Neural crest cell (in vitro differentiated cells): Measurements from ENCODE around the gene INPP4B. TPM values are rescaled to one million over a fixed set of nuclear protein-coding genes. Genes with fewer than 3 reads are reported as not detected.

Experiments
- DNase-seq: peaks from one replicate; pipeline ENCODE4 v3.0.0; 2021; ENCODE audit warnings: low read depth, mixed read lengths, low spot score
- H3K27ac Mint-ChIP-seq: one replicate; pipeline ENCODE4 v1.8.0; 2021; ENCODE audit warnings: mild to moderate bottlenecking, mixed read lengths; ENCODE audit not compliant: unreplicated experiment
- H3K27me3 Mint-ChIP-seq: 2 replicates; pipeline ENCODE4 v1.8.0; 2021; ENCODE audit warnings: low read depth, mild to moderate bottlenecking, mixed read lengths
- H3K36me3 Mint-ChIP-seq: 2 replicates; pipeline ENCODE4 v1.8.0; 2021; ENCODE audit warnings: low read depth, mild to moderate bottlenecking, mixed read lengths
- H3K4me1 Mint-ChIP-seq: 2 replicates; pipeline ENCODE4 v1.8.0; 2021; ENCODE audit warnings: mixed read lengths
- H3K4me3 Mint-ChIP-seq: one replicate; pipeline ENCODE4 v1.8.0; 2021; ENCODE audit warnings: mild to moderate bottlenecking, mixed read lengths
- H3K9me3 Mint-ChIP-seq: 2 replicates; pipeline ENCODE4 v1.8.0; 2021; ENCODE audit warnings: mixed read lengths
- total RNA-seq: library from RNA; stranded (reverse); gene quantifications from 2 replicates; pipeline ENCODE4 v1.2.1, GENCODE V29; 2021
- TF ChIP-seq, protein P1 (sequence below): fragments of 200-600 bp; sonication (generic); conservative IDR thresholded peaks from 2 replicates; pipeline ENCODE4 v1.5.0; 2021; ENCODE audit warnings: antibody characterized with exemption, mild to moderate bottlenecking

INPP4B gene
- total RNA-seq, 1 donor from 2014 or later, result 7.3 TPM

- H3K4me1 Mint-ChIP-seq, result no peaks in the 10 kb centered on the region
- no peak overlapping the region for H3K27ac Mint-ChIP-seq
- no peak overlapping the region for H3K4me3 Mint-ChIP-seq
- H3K9me3 Mint-ChIP-seq, result no peaks in the 10 kb centered on the region
- H3K36me3 Mint-ChIP-seq, result no peaks in the 10 kb centered on the region
- TF ChIP-seq, protein P1, sequence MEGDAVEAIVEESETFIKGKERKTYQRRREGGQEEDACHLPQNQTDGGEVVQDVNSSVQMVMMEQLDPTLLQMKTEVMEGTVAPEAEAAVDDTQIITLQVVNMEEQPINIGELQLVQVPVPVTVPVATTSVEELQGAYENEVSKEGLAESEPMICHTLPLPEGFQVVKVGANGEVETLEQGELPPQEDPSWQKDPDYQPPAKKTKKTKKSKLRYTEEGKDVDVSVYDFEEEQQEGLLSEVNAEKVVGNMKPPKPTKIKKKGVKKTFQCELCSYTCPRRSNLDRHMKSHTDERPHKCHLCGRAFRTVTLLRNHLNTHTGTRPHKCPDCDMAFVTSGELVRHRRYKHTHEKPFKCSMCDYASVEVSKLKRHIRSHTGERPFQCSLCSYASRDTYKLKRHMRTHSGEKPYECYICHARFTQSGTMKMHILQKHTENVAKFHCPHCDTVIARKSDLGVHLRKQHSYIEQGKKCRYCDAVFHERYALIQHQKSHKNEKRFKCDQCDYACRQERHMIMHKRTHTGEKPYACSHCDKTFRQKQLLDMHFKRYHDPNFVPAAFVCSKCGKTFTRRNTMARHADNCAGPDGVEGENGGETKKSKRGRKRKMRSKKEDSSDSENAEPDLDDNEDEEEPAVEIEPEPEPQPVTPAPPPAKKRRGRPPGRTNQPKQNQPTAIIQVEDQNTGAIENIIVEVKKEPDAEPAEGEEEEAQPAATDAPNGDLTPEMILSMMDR, result no peak
- no peaks in the 10 kb centered on the region for H3K27me3 Mint-ChIP-seq
- DNase-seq, result no peak
Observed at GRCh38 chr4:142881331-142881730, 35.2 kb upstream of the INPP4B start.

GRCh38 chr4:142875117-142875516 is 29.0 kb upstream of the INPP4B start:
- TF ChIP-seq, protein P1, result no peak
- H3K36me3 Mint-ChIP-seq, result no peaks in the 10 kb centered on the region
- no peaks in the 10 kb centered on the region for H3K4me1 Mint-ChIP-seq
- H3K27me3 Mint-ChIP-seq, result no peaks in the 10 kb centered on the region
- no peak overlapping the region for H3K4me3 Mint-ChIP-seq
- H3K27ac Mint-ChIP-seq, result no peak overlapping the region
- no peak for DNase-seq
- peaks cover 3% of the 10 kb centered on the region for H3K9me3 Mint-ChIP-seq

- H3K36me3 Mint-ChIP-seq, result no peaks in the 10 kb centered on the region
- H3K4me3 Mint-ChIP-seq, result no peak overlapping the region
- TF ChIP-seq, protein P1, result no peak
Observed at GRCh38 chr4:142874684-142875083, 28.6 kb upstream of the INPP4B start.

GRCh38 chr4:142866685-142867084 is 20.6 kb upstream of the INPP4B start:
- H3K4me3 Mint-ChIP-seq, result no peak overlapping the region
- TF ChIP-seq, protein P1, result no peak
- H3K4me1 Mint-ChIP-seq, result no peaks in the 10 kb centered on the region
- peaks cover 2% of the 10 kb centered on the region for H3K9me3 Mint-ChIP-seq
- no peaks in the 10 kb centered on the region for H3K27me3 Mint-ChIP-seq
- no peaks in the 10 kb centered on the region for H3K36me3 Mint-ChIP-seq
- DNase-seq, result no peak
- H3K27ac Mint-ChIP-seq, result no peak overlapping the region

More at GRCh38 chr4:142874684-142875083, 28.6 kb upstream of the INPP4B start:
- no peak for DNase-seq
- no peaks in the 10 kb centered on the region for H3K4me1 Mint-ChIP-seq
- no peaks in the 10 kb centered on the region for H3K27me3 Mint-ChIP-seq
- no peak overlapping the region for H3K27ac Mint-ChIP-seq
- H3K9me3 Mint-ChIP-seq, result peaks cover 3% of the 10 kb centered on the region

GRCh38 chr4:142861351-142861750 is 15.2 kb upstream of the INPP4B start:
- Mint-ChIP-seq H3K27ac (no peak overlapping the region), H3K27me3 (no peaks in the 10 kb centered on the region), H3K36me3 (no peaks in the 10 kb centered on the region), H3K4me3 (no peak overlapping the region), H3K9me3 (no peaks in the 10 kb centered on the region), H3K4me1 (no peaks in the 10 kb centered on the region)
- TF ChIP-seq, protein P1, result no peak
- no peak for DNase-seq

DNA sequence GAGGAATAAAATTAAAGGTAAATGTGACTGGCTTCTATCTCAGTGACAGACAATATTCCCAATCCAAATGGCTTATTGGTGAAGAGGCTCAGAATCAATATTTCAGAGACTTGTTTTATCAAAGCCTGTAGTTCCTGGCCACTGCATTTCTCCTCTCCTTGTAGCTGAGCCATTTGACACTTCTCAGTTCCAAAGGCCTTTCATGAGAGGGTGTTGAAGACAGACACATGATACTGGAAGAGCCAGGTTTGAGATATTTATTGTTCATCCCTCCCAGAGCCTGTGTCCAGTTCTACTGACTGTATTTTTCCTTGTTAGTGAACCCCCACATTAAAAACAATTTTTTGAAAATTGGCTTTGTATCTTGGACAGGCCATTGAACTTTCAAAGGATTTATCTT is 12.9 kb upstream of the INPP4B start:
- Mint-ChIP-seq H3K4me3 (no peak overlapping the region), H3K4me1 (no peaks in the 10 kb centered on the region), H3K27me3 (no peaks in the 10 kb centered on the region), H3K27ac (no peak overlapping the region), H3K36me3 (no peaks in the 10 kb centered on the region), H3K9me3 (no peaks in the 10 kb centered on the region)
- no peak for DNase-seq
- TF ChIP-seq, protein P1, result no peak
